ENCODE data around the gene HCK. TPM values are rescaled to one million over a fixed set of nuclear protein-coding genes. Genes with fewer than 3 reads are reported as not detected.

The HCK gene
- total RNA-seq, 2 donors from 2014 or later: 2.1 to 4.3 TPM

DNA sequence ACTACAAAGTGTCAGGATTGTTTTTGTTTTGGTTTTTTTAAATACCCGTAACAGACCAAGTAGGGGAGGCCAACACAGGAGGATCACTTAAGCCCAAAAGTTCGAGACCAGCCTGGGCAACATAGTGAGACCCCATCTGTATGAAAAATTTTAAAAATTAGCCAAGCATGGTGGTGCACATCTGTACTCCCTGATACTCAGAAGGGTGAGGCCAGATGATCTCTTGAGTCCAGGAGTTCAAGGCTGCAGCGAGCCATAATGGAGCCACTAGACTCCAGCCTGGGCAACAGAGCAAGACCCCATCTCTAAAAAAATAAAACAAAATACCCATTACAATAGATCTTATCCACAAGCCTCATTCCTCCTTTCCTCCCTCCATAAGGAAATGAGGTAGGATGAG lies 28.7 kb downstream of the HCK start:
- no peak overlapping the region for H3K27ac ChIP-seq
- ATAC-seq: no peak

DNA sequence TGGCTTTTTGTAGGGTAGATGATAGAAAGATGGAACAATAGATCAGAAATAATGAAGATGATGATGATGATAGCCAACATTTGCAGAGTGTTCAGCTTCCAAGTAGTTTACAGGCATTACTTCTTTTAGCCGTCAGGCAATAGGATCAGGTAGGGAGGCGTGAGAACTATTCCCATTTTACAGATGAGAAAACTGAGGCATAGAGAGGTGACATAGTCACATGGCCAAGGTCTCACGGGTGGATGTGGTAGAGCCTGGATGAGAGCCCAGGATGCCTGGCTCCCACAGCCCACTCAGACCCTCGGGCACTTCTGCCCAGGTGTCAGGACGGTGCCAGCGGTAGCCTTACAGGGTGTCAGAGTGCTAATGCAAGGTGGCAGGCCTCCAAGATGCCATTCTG lies 31.4 kb downstream of the HCK start:
- H3K9me3 ChIP-seq: no peaks in the 10 kb centered on the region
- 74 to 77% methylated on average over 6 of the region's 6 CpGs for WGBS, 2 donors
- DNase-seq (no peak), ATAC-seq (no peak)
- intact Hi-C loops (cut with DNase I): no loop called here
- H3K27ac ChIP-seq: no peak overlapping the region
- H3K27me3 ChIP-seq: no peaks in the 10 kb centered on the region
- no peaks in the 10 kb centered on the region for H3K4me1 ChIP-seq
- no peak for TF ChIP-seq POLR2A (IDR thresholded peaks at IDR 0.05)
- TF ChIP-seq, protein P1, sequence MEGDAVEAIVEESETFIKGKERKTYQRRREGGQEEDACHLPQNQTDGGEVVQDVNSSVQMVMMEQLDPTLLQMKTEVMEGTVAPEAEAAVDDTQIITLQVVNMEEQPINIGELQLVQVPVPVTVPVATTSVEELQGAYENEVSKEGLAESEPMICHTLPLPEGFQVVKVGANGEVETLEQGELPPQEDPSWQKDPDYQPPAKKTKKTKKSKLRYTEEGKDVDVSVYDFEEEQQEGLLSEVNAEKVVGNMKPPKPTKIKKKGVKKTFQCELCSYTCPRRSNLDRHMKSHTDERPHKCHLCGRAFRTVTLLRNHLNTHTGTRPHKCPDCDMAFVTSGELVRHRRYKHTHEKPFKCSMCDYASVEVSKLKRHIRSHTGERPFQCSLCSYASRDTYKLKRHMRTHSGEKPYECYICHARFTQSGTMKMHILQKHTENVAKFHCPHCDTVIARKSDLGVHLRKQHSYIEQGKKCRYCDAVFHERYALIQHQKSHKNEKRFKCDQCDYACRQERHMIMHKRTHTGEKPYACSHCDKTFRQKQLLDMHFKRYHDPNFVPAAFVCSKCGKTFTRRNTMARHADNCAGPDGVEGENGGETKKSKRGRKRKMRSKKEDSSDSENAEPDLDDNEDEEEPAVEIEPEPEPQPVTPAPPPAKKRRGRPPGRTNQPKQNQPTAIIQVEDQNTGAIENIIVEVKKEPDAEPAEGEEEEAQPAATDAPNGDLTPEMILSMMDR (IDR thresholded peaks at IDR 0.05): no peak
- no peak overlapping the region for H3K4me3 ChIP-seq
- H3K36me3 ChIP-seq (replicated peaks in 1 of 2; ENCODE audit: insufficient read depth in 1 of 2, low read depth in 2 of 2): no peaks in the 10 kb centered on the region

More for the DNA sequence above, 28.7 kb downstream of the HCK start:
- TF ChIP-seq, protein P1 (IDR thresholded peaks at IDR 0.05): no peak
- no peak for TF ChIP-seq POLR2A (IDR thresholded peaks at IDR 0.05)
- intact Hi-C loops (cut with DNase I): no loop called here
- WGBS, 2 donors: 73 to 90% methylated on average over 3 of the region's 3 CpGs
- DNase-seq: no peak
- Histone ChIP-seq H3K4me3 (no peak overlapping the region), H3K4me1 (no peaks in the 10 kb centered on the region), H3K9me3 (no peaks in the 10 kb centered on the region), H3K27me3 (no peaks in the 10 kb centered on the region), H3K36me3 (replicated peaks in 1 of 2; ENCODE audit: insufficient read depth in 1 of 2, low read depth in 2 of 2) (no peaks in the 10 kb centered on the region)

DNA sequence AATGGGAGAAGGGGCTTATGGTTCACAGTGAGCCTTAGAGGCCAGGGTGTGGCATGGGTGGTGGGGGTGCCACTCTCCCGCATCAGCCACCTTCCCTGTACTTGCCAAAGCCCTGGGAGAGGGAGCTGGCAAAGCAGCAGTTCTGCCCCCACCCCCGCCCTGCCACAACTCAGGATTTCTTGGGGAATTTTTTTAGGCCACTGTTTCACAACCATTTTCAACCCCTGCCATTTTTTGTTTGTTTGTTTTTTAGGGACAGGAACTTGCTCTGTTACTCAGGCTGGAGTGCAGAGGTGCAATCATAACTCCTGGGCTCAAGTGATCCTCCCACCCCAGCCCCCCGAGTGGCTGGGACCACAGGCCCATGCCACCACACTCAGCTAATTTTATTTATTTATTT lies 35.0 kb downstream of the HCK start:
- ATAC-seq: no peak
- Histone ChIP-seq H3K4me1 (no peaks in the 10 kb centered on the region), H3K27me3 (no peaks in the 10 kb centered on the region), H3K27ac (no peak overlapping the region), H3K9me3 (peaks cover 0 to 3% (median 0%) of the 10 kb centered on the region in 3 donors), H3K4me3 (no peak overlapping the region), H3K36me3 (replicated peaks in 1 of 2; ENCODE audit: insufficient read depth in 1 of 2, low read depth in 2 of 2) (no peaks in the 10 kb centered on the region)
- intact Hi-C loops (cut with DNase I): no loop called here
- WGBS, 2 donors: 70 to 74% methylated on average over 3 of the region's 3 CpGs
- TF ChIP-seq, protein P1 (IDR thresholded peaks at IDR 0.05): no peak
- no peak for TF ChIP-seq POLR2A (IDR thresholded peaks at IDR 0.05)
- no peak for DNase-seq

DNA sequence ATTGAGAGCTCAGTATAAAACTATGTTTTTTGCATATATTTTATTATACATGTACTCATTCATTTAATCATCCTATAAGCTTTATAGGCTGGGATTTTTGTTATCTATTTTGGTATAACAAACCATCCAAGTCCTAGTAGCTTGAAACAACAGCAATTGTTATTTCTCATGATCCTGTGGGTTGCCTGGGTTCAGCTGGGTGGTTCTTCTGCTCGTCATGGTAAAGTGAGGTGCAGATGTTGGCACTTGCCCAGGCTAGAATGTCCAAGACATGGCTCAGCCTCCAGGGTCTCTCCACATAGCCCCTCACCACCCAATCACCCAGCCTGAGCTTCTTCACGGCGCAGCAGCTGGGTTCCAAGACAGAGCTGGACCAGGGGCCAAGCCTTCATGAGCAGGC lies 36.7 kb downstream of the HCK start:
- Histone ChIP-seq H3K4me1 (no peaks in the 10 kb centered on the region), H3K36me3 (replicated peaks in 1 of 2; ENCODE audit: insufficient read depth in 1 of 2, low read depth in 2 of 2) (no peaks in the 10 kb centered on the region), H3K27me3 (no peaks in the 10 kb centered on the region), H3K27ac (no peak overlapping the region), H3K9me3 (peaks cover 0 to 3% (median 0%) of the 10 kb centered on the region in 3 donors), H3K4me3 (no peak overlapping the region)
- DNase-seq: no peak
- TF ChIP-seq, protein P1 (IDR thresholded peaks at IDR 0.05): no peak
- TF ChIP-seq POLR2A (IDR thresholded peaks at IDR 0.05): no peak
- intact Hi-C loops (cut with DNase I): no loop called here
- WGBS, 2 donors: 88 to 95% methylated on average over 3 of the region's 3 CpGs
- no peak for ATAC-seq

DNA sequence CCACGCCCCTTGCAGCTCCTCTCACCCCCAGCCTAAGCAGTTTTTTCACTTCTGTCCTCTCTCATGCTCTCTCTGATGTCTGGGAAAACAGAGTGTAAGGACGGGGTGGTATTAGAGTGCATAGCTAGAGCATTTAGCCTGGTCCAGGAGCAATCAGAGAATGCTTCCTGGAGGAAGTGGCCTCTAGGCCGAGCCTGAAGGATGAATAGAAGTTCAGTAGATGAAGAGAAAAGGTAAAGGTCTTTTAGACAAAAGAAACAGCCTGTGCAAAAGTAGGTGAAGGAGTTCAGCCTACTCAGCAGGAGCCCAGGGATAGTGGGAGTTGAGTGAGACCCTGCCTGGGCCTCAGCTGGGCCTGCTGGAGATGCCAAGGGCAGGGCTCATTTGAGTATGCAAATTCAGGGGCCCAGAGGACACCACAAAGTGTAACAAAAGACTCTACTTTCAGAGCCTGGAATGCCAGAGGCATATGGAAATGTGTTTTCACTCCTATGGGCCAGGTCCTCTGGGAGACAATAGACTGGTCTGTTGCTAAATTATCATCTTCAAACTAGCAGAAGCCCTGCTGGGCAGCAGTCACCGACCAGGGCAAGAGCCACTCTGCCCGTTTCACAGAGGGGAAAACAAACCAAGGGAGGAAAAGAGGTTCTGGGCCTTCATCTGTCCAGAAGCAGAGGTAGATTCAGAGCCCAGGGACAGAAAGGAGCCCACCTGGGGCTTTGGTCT lies 37.8 kb downstream of the HCK start:
- 62 to 73% methylated on average over 5 of the region's 5 CpGs for WGBS, 2 donors
- H3K4me3 ChIP-seq: no peak overlapping the region
- no peaks in the 10 kb centered on the region for H3K36me3 ChIP-seq (replicated peaks in 1 of 2; ENCODE audit: insufficient read depth in 1 of 2, low read depth in 2 of 2)
- ATAC-seq (no peak), DNase-seq (no peak)
- TF ChIP-seq POLR2A (IDR thresholded peaks at IDR 0.05): no peak
- TF ChIP-seq, protein P1 (IDR thresholded peaks at IDR 0.05): no peak
- H3K4me1 ChIP-seq: no peaks in the 10 kb centered on the region
- intact Hi-C loops (cut with DNase I): no loop called here
- no peak overlapping the region for H3K27ac ChIP-seq
- H3K9me3 ChIP-seq: peaks cover 0 to 3% (median 0%) of the 10 kb centered on the region in 3 donors
- no peaks in the 10 kb centered on the region for H3K27me3 ChIP-seq

Measured in body of pancreas (tissue), 4 donors.